Muscle of arm (tissue), 12 donors: ENCODE results near the gene ZFYVE9. TPM values are rescaled to one million over a fixed set of nuclear protein-coding genes. Genes with fewer than 3 reads are reported as not detected.
A peak's percentile ranks its signal among the peaks of the same experiment; 100 is the strongest.
"Not testable (repeated sequence)": the region's sequence is repeated elsewhere in the genome, so short reads cannot be mapped to it uniquely, and the experiment has no call there.

Experiments
- DNase-seq: peaks from one replicate; pipeline ENCODE4 v3.0.0-alpha.2; 2013
- polyA plus RNA-seq, 12 donors: library from polyadenylated mRNA; unstranded; fragments of 120-200 nt; gene quantifications; one replicate each; pipeline ENCODE4 v1.2.1, GENCODE V29; 2013; ENCODE audit not compliant: insufficient read length in 12 of 12

ZFYVE9 gene
- polyA plus RNA-seq, 12 donors = 13.7 to 25.5 (median 23.2) TPM; not detected in 1

GRCh38 chr1:52150445-52150844 lies 8.6 kb downstream of the ZFYVE9 start:
- not testable (repeated sequence) for DNase-seq

- peak; percentile 63 for DNase-seq
These were observed 9.1 kb downstream of the ZFYVE9 start for GRCh38 chr1:52150946-52151345.

GRCh38 chr1:52152572-52152971 lies 10.7 kb downstream of the ZFYVE9 start:
- DNase-seq = no peak

- DNase-seq = no peak
These were observed 11.1 kb downstream of the ZFYVE9 start for GRCh38 chr1:52153010-52153409.

- DNase-seq = no peak
These were observed 12.0 kb downstream of the ZFYVE9 start for GRCh38 chr1:52153898-52154297.

- no peak for DNase-seq
These were observed 14.6 kb downstream of the ZFYVE9 start for GRCh38 chr1:52156460-52156859.

- DNase-seq = no peak
These were observed 15.7 kb downstream of the ZFYVE9 start for GRCh38 chr1:52157582-52157981.

GRCh38 chr1:52158218-52158617 lies 16.3 kb downstream of the ZFYVE9 start:
- DNase-seq = no peak

- DNase-seq = no peak
These were observed 17.3 kb downstream of the ZFYVE9 start for GRCh38 chr1:52159033-52159789.

GRCh38 chr1:52162947-52163346 lies 21.1 kb downstream of the ZFYVE9 start:
- no peak for DNase-seq

GRCh38 chr1:52164604-52165003 lies 22.7 kb downstream of the ZFYVE9 start:
- DNase-seq = no peak

- DNase-seq = no peak
These were observed 25.3 kb downstream of the ZFYVE9 start for GRCh38 chr1:52166996-52167753.

GRCh38 chr1:52168373-52169080 lies 26.6 kb downstream of the ZFYVE9 start:
- no peak for DNase-seq

- not testable (repeated sequence) for DNase-seq
These were observed 29.3 kb downstream of the ZFYVE9 start for GRCh38 chr1:52171149-52171548.

- no peak for DNase-seq
These were observed 37.2 kb downstream of the ZFYVE9 start for GRCh38 chr1:52179073-52179472.

- no peak for DNase-seq
These were observed 38.3 kb downstream of the ZFYVE9 start for GRCh38 chr1:52180176-52180575.

GRCh38 chr1:52181759-52182158 lies 39.9 kb downstream of the ZFYVE9 start:
- DNase-seq = not testable (repeated sequence)

- not testable (repeated sequence) for DNase-seq
These were observed 40.4 kb downstream of the ZFYVE9 start for GRCh38 chr1:52182328-52182727.

- DNase-seq = no peak
These were observed 41.0 kb downstream of the ZFYVE9 start for GRCh38 chr1:52182874-52183400.

GRCh38 chr1:52186449-52186848 lies 44.6 kb downstream of the ZFYVE9 start:
- no peak for DNase-seq

- no peak for DNase-seq
These were observed 48.1 kb downstream of the ZFYVE9 start for GRCh38 chr1:52189898-52190480.
